ENCODE measurements around the gene STOML2. TPM values are rescaled to one million over a fixed set of nuclear protein-coding genes. Genes with fewer than 3 reads are reported as not detected.

The STOML2 gene
- total RNA-seq, 1 donor from 2014 or later, result 132 TPM

Other genes starting within 250 kb of the STOML2 start
- gene PHF24, start 144.8 kb downstream of the STOML2 start, total RNA-seq, result 0.11 TPM
- 70.0 TPM for gene DNAJB5, start 113.4 kb downstream of the STOML2 start, total RNA-seq
- gene VCP, start 30.5 kb downstream of the STOML2 start, total RNA-seq, result 253 TPM
- gene FANCG, start 23.2 kb downstream of the STOML2 start, total RNA-seq, result 5.6 TPM
- gene PIGO, start 6.5 kb downstream of the STOML2 start, total RNA-seq, result 9.4 TPM
- gene ATOSB, start 12.7 kb upstream of the STOML2 start, total RNA-seq, result 17.0 TPM
- gene UNC13B, start 58.9 kb upstream of the STOML2 start, total RNA-seq, result 21.6 TPM